NCI-H2227 (cell line): ENCODE results near the gene MVD.
"Not testable (repeated sequence)": the region's sequence is repeated elsewhere in the genome, so short reads cannot be mapped to it uniquely, and the experiment has no call there.

Experiments
- DNase-seq: peaks from one replicate; lab custom pipeline; 2025; ENCODE audit not compliant: unreplicated experiment; lab: John Stamatoyannopoulos, UW

MVD gene

DNA sequence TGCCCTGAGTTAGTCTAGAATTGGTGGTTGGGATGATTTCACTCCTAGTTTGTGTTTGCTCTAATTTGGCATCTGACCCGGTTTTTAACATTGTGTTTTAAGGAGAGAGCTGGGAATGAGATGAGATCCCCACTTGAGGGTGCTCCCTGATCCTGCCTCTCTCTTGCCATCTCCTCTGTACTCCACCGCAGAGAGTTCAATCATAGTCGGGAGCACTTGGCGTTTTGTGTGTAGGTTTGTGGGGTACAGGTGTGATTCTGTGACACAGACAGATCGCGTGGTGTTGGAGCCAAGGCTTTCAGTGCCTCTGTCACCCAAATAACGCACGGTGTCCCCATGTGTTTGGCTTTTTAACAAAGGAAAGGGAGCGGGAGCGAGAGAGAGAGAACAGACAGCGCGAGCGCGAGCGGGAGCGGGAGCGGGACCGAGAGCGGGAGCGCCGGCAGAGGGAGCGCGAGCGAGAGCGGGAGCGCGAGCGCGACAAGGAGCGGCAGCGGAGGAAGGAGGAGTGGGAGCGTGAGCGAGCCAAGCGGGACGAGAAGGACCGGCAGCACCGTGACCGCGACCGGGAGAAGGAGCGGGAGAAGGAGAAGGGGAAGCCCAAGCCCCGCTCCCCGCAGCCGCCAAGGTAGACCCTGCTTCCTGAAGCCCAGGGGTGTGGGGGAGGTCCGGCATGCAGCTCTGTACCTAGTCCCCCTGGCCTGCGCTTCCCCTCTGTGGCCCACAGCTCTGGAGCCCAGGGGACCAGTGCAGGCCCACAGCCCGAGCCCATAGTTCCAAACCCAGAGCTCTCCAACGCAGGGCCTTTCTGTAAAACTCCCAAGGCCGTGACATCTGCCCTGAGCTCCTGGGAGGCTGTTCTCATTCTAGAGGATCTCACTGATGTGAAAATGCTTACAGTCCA lies 51.7 kb downstream of the MVD start:
- DNase-seq, result no peak

DNA sequence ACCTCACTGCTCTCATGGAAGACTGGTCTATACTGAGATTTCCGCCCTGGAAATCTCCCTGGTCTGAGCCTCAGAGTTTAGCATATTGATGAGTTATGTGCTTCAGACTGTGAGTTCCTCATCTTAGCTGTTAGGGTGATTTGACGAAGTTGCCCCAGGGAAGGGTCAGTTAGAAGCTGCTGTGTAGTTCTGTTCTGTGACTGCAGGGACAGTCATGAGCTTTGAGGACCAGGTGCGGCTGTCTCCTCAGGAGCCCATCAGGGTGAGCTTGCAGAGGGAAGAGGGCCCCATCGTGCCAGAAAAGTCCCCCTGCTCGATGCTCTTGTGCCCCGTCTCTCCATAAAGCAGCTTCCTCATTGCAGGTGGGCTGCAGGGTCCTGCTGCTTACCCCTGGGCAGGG lies 52.8 kb downstream of the MVD start:
- no peak for DNase-seq

DNA sequence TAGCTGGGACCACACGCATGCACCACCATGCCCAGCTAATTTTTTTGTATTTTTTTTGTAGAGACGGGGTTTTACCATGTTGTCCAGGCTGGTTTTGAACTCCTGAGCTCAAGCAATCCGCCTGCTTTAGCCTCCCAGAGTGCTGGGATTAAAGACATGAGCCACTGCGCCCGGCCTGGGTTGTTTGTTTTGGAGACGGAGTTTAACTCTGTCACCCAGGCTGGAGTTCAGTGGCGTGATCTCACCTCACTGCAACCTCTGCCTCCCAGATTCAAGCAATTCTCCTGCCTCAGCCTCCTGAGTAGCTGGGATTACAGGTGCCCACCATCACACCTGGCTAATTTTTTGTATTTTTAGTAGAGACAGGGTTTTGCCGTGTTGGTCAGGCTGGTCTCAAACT lies 53.5 kb downstream of the MVD start:
- DNase-seq, result not testable (repeated sequence)

DNA sequence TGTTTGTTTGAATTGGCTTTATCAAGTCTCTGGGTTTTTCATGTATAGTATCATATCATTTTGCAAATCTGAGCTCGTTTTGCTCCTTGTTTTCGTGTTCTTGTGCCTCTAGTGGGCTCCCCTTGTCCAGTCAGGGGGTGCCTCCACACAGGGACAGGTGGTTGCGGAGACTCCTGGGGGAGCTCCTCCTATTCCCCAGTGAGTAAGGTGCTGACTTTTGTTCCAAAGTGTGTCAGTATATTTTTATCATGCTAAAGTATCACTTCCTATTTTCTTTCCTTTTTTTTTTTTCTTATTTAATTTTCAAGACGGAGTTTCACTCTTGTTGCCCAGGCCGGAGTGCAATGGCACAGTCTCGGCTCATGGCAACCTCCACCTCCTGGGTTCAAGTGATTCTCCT lies 54.8 kb downstream of the MVD start:
- DNase-seq, result no peak

DNA sequence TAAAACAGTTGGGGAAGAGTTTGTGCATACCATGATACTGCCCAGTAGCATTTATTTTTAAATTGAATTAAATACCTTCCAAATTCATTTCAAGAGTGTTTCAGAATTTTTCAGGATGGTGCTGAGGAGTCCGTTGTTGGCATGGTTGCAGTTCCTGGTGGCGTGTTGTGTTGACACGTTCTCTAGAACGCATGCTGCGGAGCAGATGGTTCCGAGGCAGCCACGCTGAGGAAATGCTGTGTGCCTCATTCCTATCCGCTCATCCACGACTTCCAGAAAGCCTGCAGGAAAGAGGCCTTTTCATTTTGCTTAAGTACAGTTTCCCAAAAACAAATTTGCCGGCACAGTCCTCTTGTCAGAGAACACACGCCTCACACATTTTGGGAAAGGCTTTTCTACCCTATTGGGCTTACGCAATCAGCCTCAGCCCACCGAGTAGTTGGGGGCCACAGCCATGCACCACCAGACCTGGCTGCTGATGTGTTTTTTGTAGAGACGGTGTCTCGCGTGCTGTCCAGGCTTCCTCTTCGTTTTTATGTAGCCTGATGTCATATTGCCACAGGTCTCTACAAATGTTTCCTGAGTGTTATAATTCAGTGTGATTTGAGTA lies 56.6 kb downstream of the MVD start:
- no peak for DNase-seq

DNA sequence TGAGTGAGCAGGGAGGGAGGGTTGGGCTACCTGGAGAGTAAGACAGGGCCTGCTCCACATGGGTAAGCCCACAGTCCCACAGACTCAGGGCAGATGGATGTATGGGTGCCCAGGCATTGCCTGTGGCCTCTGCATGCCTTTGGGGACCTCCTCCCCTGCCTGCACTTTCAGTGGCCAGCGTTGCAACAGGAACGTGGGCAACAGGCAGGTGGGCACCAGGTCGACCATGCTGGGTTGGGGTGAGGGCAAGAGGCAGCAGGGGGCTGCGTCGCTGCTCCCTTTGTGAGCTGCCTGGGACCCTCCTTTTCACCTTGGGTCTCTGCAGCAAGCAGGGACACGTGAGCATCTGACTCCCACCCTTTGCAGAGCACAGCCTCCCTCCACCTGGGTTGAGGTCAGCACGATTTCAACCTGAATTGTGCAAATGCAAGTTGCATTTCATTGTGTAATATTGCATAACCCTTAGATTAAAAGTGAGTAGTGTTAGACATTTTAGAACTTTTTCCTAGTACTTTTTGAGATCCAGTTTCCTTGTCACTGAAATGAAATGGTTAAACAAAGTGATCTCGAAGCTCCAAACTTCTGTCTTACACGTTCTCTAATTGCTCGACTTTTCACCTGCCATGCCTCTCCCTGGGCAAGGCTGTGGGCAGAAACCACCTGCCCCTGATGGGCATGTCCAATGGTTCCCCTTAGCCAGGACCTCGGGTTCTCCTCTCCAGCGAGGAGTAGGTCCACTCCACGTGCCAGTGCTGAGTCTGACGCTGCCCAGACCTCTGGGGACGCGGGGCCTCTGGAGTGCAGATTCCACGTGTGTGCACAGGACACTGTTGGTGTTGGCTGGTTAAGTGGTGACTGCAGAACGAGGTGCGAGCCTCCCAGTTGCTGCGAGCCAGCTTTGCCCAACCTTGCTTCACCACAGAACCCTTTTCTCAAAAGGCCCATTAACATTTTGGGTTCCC lies 57.4 kb downstream of the MVD start:
- DNase-seq, result no peak

DNA sequence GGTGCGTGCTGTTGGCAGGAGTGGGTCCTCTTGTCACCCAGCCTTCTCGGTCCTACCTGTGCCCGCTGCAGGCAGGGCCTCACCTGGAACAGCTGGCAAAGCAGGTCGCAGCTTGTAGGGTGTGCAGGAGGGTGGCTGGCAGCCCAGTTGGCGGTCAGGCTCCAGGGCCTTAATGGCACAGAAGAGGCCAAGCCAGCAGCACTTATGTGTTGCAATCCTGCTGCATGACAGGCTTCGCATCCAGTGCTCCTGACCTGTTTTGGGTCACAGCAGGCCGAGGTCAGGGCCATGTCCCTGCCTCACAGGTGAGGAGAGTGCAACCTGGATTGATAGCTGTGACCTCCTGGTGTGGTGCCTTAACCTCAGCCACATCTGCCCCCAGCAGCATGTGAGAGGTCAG lies 60.8 kb downstream of the MVD start:
- DNase-seq, result no peak
